SU-DHL-6 (cell line): ENCODE measurements around the gene VWF.

Experiments
- H2AFZ ChIP-seq: fragments of 200-600 bp; sonication (generic); 2 replicates; pipeline ENCODE4 v1.6.1; 2014; ENCODE audit warnings: low read depth, mild to moderate bottlenecking, moderate library complexity, mixed read lengths, antibody characterized with exemption, low read length; ENCODE audit not compliant: severe bottlenecking
- H3F3A ChIP-seq: fragments of 200-600 bp; shearing (Covaris generic); 2 replicates; pipeline ENCODE4 v1.6.0; 2016; ENCODE audit warnings: antibody characterized with exemption, mild to moderate bottlenecking; ENCODE audit not compliant: insufficient read depth
- H3K27ac ChIP-seq: fragments of 200-600 bp; sonication (generic); 2 replicates; pipeline ENCODE4 v1.5.1; 2016; ENCODE audit warnings: low read depth, mild to moderate bottlenecking, low read length, moderate library complexity, mixed read lengths
- H3K27me3 ChIP-seq: fragments of 200-600 bp; sonication (generic), shearing (Covaris generic); 2 replicates; pipeline ENCODE4 v1.6.0; 2014; ENCODE audit warnings: mild to moderate bottlenecking, low read length
- H3K36me3 ChIP-seq: fragments of 200-600 bp; sonication (generic); 2 replicates; pipeline ENCODE4 v1.6.1; 2014; ENCODE audit warnings: mild to moderate bottlenecking, low read length, mixed read lengths
- H3K4me2 ChIP-seq: fragments of 300-600, 200-600 bp; shearing (Covaris generic), sonication (generic); 2 replicates; pipeline ENCODE4 v1.6.0; 2014; ENCODE audit warnings: low read length, low read depth, mild to moderate bottlenecking; ENCODE audit not compliant: poor library complexity, severe bottlenecking
- H3K4me3 ChIP-seq: fragments of 200-600 bp; sonication (generic); 2 replicates; pipeline ENCODE4 v1.5.1; 2014; ENCODE audit warnings: antibody characterized with exemption, low read length, mild to moderate bottlenecking, mixed read lengths; ENCODE audit not compliant: insufficient read depth, poor library complexity, severe bottlenecking
- H3K79me2 ChIP-seq: fragments of 200-600 bp; sonication (generic); 2 replicates; pipeline ENCODE4 v1.6.1; 2014; ENCODE audit warnings: mild to moderate bottlenecking, low read length, moderate library complexity; ENCODE audit not compliant: insufficient read depth
- H3K9ac ChIP-seq: fragments of 200-600 bp; sonication (generic); 2 replicates; pipeline ENCODE4 v1.7.0; 2014; ENCODE audit warnings: mild to moderate bottlenecking, low read length
- H3K9me2 ChIP-seq: fragments of 200-600 bp; sonication (generic); replicated peaks from 2 replicates; pipeline ENCODE4 v1.6.1; 2014; ENCODE audit warnings: low read length; ENCODE audit not compliant: insufficient read depth
- H3K9me3 ChIP-seq: fragments of 200-600 bp; sonication (generic); 2 replicates; pipeline ENCODE4 v1.6.1; 2014; ENCODE audit warnings: low read length, mixed read lengths; ENCODE audit not compliant: insufficient read depth
- H4K20me1 ChIP-seq: fragments of 200-600 bp; sonication (generic); 2 replicates; pipeline ENCODE4 v1.6.1; 2014; ENCODE audit warnings: low read depth, mild to moderate bottlenecking, antibody characterized with exemption, low read length, moderate library complexity, mixed read lengths
- EZH2phosphoT487 ChIP-seq: fragments of 200-600 bp; sonication (generic), shearing (Covaris generic); conservative IDR thresholded peaks from 2 replicates; pipeline ENCODE4 v1.6.1; 2018; ENCODE audit warnings: mild to moderate bottlenecking, antibody characterized with exemption, low read length, moderate library complexity, mixed read lengths
- TF ChIP-seq, protein P1 (sequence below): fragments of 200-600 bp; sonication (generic); IDR thresholded peaks from one replicate; pipeline ENCODE4 v1.5.1; 2017; ENCODE audit warnings: antibody characterized with exemption, mild to moderate bottlenecking, low read length, moderate library complexity; ENCODE audit not compliant: insufficient read depth, poor library complexity, severe bottlenecking

The VWF gene

GRCh38 chr12:6148061-6148460, 23.6 kb upstream of the VWF start:
- Histone ChIP-seq H3K9me3 (no peaks in the 10 kb centered on the region), H3K36me3 (no peaks in the 10 kb centered on the region), H3K9me2 (no peaks in the 10 kb centered on the region), H3K27me3 (no peaks in the 10 kb centered on the region), H3F3A (no peaks in the 10 kb centered on the region), H3K4me2 (no peak overlapping the region), H3K9ac (no peak overlapping the region), H3K27ac (no peak overlapping the region), H2AFZ (no peak overlapping the region), H4K20me1 (no peaks in the 10 kb centered on the region), H3K79me2 (no peaks in the 10 kb centered on the region), H3K4me3 (no peak overlapping the region)
- no peak for TF ChIP-seq EZH2phosphoT487
- TF ChIP-seq, protein P1, sequence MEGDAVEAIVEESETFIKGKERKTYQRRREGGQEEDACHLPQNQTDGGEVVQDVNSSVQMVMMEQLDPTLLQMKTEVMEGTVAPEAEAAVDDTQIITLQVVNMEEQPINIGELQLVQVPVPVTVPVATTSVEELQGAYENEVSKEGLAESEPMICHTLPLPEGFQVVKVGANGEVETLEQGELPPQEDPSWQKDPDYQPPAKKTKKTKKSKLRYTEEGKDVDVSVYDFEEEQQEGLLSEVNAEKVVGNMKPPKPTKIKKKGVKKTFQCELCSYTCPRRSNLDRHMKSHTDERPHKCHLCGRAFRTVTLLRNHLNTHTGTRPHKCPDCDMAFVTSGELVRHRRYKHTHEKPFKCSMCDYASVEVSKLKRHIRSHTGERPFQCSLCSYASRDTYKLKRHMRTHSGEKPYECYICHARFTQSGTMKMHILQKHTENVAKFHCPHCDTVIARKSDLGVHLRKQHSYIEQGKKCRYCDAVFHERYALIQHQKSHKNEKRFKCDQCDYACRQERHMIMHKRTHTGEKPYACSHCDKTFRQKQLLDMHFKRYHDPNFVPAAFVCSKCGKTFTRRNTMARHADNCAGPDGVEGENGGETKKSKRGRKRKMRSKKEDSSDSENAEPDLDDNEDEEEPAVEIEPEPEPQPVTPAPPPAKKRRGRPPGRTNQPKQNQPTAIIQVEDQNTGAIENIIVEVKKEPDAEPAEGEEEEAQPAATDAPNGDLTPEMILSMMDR: no peak

DNA sequence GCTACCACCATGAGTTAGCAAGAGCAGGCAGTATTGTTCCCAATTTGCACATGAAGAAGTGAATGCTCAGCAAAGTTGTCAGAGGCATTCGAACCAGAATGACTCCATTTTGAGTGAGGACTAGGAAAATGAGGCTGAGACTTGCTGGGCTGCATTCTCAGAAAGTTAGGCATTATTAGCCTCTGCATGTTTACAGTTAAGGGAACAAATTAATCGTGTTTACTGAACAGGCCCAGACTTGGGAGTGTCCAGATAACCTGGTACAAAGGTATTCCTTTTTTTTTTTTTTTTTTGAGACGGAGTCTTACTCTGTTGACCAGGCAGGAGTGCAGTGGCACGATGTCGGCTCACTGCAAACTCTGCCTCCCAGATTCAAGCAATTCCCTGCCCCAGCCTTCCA, 22.5 kb upstream of the VWF start:
- TF ChIP-seq, protein P1: no peak
- no peak for TF ChIP-seq EZH2phosphoT487
- H3K4me2 ChIP-seq: no peak overlapping the region
- H4K20me1 ChIP-seq: no peaks in the 10 kb centered on the region
- no peak overlapping the region for H2AFZ ChIP-seq
- H3F3A ChIP-seq: no peaks in the 10 kb centered on the region
- no peaks in the 10 kb centered on the region for H3K79me2 ChIP-seq
- no peaks in the 10 kb centered on the region for H3K36me3 ChIP-seq
- H3K4me3 ChIP-seq: no peak overlapping the region
- no peaks in the 10 kb centered on the region for H3K27me3 ChIP-seq
- H3K27ac ChIP-seq: no peak overlapping the region
- H3K9me2 ChIP-seq: no peaks in the 10 kb centered on the region
- no peaks in the 10 kb centered on the region for H3K9me3 ChIP-seq
- H3K9ac ChIP-seq: no peak overlapping the region

DNA sequence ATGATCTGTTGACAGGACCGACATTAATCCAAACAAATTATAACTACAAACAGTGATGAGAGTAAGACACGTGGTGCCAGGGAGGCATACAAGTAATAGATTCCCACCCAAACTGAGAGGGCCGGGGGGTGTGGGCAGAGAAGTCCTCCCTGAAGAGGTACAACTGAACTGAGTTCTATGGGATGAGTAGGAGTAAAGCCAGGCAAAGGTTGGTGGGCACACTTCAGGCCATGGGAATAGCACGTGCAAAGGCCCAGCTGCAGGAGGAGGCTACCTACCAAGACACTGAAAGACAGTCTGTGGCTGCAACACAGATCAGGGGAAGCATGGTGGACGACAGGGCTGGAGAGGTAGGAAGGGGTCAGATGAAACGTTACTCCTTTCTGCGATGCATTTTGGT, 22.0 kb upstream of the VWF start:
- Histone ChIP-seq H3K27me3 (no peaks in the 10 kb centered on the region), H3K4me2 (no peak overlapping the region), H3F3A (no peaks in the 10 kb centered on the region), H3K9ac (no peak overlapping the region), H3K79me2 (no peaks in the 10 kb centered on the region), H3K4me3 (no peak overlapping the region), H3K27ac (no peak overlapping the region), H3K9me3 (no peaks in the 10 kb centered on the region), H2AFZ (no peak overlapping the region), H4K20me1 (no peaks in the 10 kb centered on the region), H3K9me2 (no peaks in the 10 kb centered on the region), H3K36me3 (no peaks in the 10 kb centered on the region)
- TF ChIP-seq, protein P1: no peak
- no peak for TF ChIP-seq EZH2phosphoT487

- H3K36me3 ChIP-seq: no peaks in the 10 kb centered on the region
- H3K79me2 ChIP-seq: no peaks in the 10 kb centered on the region
- no peak overlapping the region for H3K4me2 ChIP-seq
- H3K4me3 ChIP-seq: no peak overlapping the region
- H4K20me1 ChIP-seq: no peaks in the 10 kb centered on the region
- no peaks in the 10 kb centered on the region for H3F3A ChIP-seq
- no peak overlapping the region for H3K27ac ChIP-seq
- no peaks in the 10 kb centered on the region for H3K9me3 ChIP-seq
- H3K27me3 ChIP-seq: no peaks in the 10 kb centered on the region
- no peaks in the 10 kb centered on the region for H3K9me2 ChIP-seq
- no peak overlapping the region for H3K9ac ChIP-seq
- TF ChIP-seq, protein P1: no peak
- TF ChIP-seq EZH2phosphoT487: no peak
- H2AFZ ChIP-seq: no peak overlapping the region
These were observed 21.1 kb upstream of the VWF start for GRCh38 chr12:6145564-6145963.
